ENCODE results near the gene SNED1. TPM values are rescaled to one million over a fixed set of nuclear protein-coding genes. Genes with fewer than 3 reads are reported as not detected.

Gene SNED1
- total RNA-seq, 1 experiment from 2014 or later, result 2.8 TPM

DNA sequence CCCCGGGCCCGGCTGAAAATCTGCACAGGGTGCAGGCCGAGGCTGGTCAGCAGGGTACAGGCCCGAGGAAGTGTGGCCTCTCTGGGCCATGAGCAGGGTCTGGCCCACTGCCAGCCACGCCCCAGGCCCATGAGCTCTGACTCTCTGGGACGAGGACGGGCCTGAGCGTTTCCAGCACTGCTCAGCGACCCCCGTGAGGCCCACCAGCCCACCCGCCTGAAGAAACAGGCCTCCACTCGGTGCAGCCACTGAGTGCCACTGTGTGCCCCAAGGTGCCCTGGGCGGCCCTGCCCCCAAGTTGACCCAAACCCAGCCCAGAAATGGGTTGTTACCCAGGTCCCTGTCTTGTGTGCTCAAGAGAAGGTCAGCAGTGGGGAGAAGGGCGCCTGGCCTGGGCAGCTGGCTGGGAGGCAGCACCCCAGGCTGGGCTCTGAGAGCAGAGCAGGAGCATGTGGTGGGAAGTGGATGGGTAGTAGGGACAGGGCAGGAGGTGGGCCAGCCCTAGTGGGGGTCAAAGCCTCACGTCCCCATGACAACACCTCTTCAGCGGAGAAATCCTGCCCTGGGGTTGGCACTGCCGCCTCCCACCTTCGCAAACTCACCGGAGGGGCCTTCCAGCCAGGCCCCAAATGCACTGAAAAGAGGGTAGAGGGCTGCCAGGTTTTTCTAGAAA is 2.1 kb upstream of the SNED1 start:
- H4K20me1 ChIP-seq (ENCODE audit: insufficient read depth), result no peaks in the 10 kb centered on the region
- peaks cover 19% of the 10 kb centered on the region for H3K27me3 ChIP-seq (ENCODE audit: insufficient read depth, low read depth)
- no peak overlapping the region for H3K4me3 ChIP-seq
- peaks cover 5% of the 10 kb centered on the region; the same call in 1 of the 2 replicates for H3F3A ChIP-seq (ENCODE audit: insufficient read depth, low read depth)
- no peak overlapping the region for H2AFZ ChIP-seq
- no peaks in the 10 kb centered on the region for H3K9me3 ChIP-seq (ENCODE audit: insufficient read depth, low read depth)
- H3K4me2 ChIP-seq, result no peak overlapping the region
- no TSS peak for BruUV-seq (replicated peaks)
- H3K9me2 ChIP-seq (ENCODE audit: insufficient read depth), result no peaks in the 10 kb centered on the region
- H3K27ac ChIP-seq, result no peak overlapping the region
- DNase-seq, result no peak
- TF ChIP-seq, protein P1, sequence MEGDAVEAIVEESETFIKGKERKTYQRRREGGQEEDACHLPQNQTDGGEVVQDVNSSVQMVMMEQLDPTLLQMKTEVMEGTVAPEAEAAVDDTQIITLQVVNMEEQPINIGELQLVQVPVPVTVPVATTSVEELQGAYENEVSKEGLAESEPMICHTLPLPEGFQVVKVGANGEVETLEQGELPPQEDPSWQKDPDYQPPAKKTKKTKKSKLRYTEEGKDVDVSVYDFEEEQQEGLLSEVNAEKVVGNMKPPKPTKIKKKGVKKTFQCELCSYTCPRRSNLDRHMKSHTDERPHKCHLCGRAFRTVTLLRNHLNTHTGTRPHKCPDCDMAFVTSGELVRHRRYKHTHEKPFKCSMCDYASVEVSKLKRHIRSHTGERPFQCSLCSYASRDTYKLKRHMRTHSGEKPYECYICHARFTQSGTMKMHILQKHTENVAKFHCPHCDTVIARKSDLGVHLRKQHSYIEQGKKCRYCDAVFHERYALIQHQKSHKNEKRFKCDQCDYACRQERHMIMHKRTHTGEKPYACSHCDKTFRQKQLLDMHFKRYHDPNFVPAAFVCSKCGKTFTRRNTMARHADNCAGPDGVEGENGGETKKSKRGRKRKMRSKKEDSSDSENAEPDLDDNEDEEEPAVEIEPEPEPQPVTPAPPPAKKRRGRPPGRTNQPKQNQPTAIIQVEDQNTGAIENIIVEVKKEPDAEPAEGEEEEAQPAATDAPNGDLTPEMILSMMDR (conservative IDR thresholded peaks at IDR 0.05), result no peak
- ChIA-PET POLR2A (ENCODE audit: unreplicated experiment) (no interaction called here), CTCF (interaction anchor here (0.7 kb wide), 1 partner anchor 17 kb away, joined by 3 read pairs; no protein-coding TSS in a partner anchor)
- H3K36me3 ChIP-seq (ENCODE audit: low read depth), result no peaks in the 10 kb centered on the region
- intact Hi-C loops (cut with micrococcal nuclease; ENCODE audit: unreplicated experiment), result loop anchor here (5.0 kb wide), 1 partner anchor 66 kb away; no protein-coding TSS in a partner anchor
- peaks cover 15% of the 10 kb centered on the region for H3K4me1 ChIP-seq (replicated peaks; ENCODE audit: insufficient read depth)
- H3K79me2 ChIP-seq (ENCODE audit: low read depth), result no peaks in the 10 kb centered on the region

DNA sequence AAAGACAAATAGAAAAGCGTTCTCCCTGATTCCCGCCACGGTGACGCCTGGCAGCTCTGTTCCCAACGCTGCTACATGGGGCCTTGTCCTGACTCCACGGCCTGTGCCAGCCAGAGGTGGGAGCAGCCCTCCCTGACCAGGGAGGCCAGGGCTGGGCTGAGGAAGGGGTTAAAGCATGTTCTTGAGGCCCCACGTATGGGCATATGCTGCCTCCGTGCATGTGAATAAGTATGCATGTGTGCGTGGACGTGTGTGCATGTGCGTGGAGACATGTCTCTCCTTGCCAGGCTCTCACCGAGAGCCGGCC is 1.6 kb upstream of the SNED1 start:
- Histone ChIP-seq H3K79me2 (ENCODE audit: low read depth) (no peaks in the 10 kb centered on the region), H3K9me2 (ENCODE audit: insufficient read depth) (no peaks in the 10 kb centered on the region), H3K36me3 (ENCODE audit: low read depth) (no peaks in the 10 kb centered on the region), H2AFZ (no peak overlapping the region), H4K20me1 (ENCODE audit: insufficient read depth) (no peaks in the 10 kb centered on the region), H3K4me1 (replicated peaks; ENCODE audit: insufficient read depth) (peaks cover 11% of the 10 kb centered on the region), H3K9me3 (ENCODE audit: insufficient read depth, low read depth) (no peaks in the 10 kb centered on the region), H3K27me3 (ENCODE audit: insufficient read depth, low read depth) (peaks cover 19% of the 10 kb centered on the region), H3K4me2 (no peak overlapping the region), H3K4me3 (no peak overlapping the region), H3K27ac (no peak overlapping the region), H3F3A (ENCODE audit: insufficient read depth, low read depth) (peaks cover 5% of the 10 kb centered on the region; the same call in 1 of the 2 replicates)
- TF ChIP-seq EZH2 (IDR thresholded peaks at IDR 0.05; ENCODE audit: low read depth), result no peak
- TF ChIP-seq, protein P1 (conservative IDR thresholded peaks at IDR 0.05), result no peak
- CTCF ChIA-PET, result no interaction called here
- POLR2A ChIA-PET (ENCODE audit: unreplicated experiment), result no interaction called here
- intact Hi-C loops (cut with micrococcal nuclease; ENCODE audit: unreplicated experiment), result loop anchor here (5.0 kb wide), 1 partner anchor 66 kb away; no protein-coding TSS in a partner anchor
- DNase-seq, result no peak
- no TSS peak for BruUV-seq (replicated peaks)

DNA sequence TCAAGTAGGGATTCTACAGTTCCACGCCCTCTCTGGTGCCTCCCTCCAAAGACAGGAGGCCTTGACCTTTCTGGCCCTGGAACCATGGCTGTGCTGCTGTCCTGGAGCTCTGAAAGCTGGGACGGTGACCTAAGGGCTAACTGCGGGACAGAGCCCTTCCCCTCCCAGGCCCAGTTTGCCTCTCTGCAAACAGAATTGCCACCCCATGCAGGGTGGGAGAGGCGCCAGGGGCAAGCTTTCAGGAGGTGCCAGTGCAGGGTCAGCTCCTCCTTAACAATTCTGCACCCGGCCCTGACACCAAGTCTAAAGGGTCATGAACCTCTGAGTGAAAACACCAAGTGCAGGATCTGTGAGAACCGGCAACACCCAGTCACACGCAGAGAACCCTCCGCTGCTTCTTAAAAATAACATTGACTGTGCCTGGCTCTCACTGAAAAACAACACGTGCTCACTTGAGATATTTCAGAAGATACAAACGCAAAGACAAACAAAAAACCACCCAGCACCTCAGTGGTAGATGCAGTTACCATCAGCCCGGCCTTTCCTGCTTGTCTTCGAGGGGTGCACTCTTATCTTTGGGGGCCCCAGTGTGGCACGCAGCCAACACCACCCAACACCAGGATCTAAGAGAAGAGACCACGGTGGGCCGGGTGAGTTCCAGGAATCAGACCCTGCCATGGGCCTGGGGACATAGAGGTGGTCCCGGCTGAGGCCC is 1.1 kb upstream of the SNED1 start:
- POLR2A ChIA-PET (ENCODE audit: unreplicated experiment), result no interaction called here
- BruUV-seq (replicated peaks), result no TSS peak
- peak overlapping the region; percentile 79; the same call in 1 of the 2 replicates for H3K4me2 ChIP-seq
- peaks cover 19% of the 10 kb centered on the region for H3K27me3 ChIP-seq (ENCODE audit: insufficient read depth, low read depth)
- H3K27ac ChIP-seq, result no peak overlapping the region
- DNase-seq, result no peak
- H3K9me2 ChIP-seq (ENCODE audit: insufficient read depth), result no peaks in the 10 kb centered on the region
- H2AFZ ChIP-seq, result no peak overlapping the region
- peaks cover 7% of the 10 kb centered on the region for H3K4me1 ChIP-seq (replicated peaks; ENCODE audit: insufficient read depth)
- intact Hi-C loops (cut with micrococcal nuclease; ENCODE audit: unreplicated experiment), result loop anchor here (5.0 kb wide), 1 partner anchor 65 kb away; no protein-coding TSS in a partner anchor
- H3K79me2 ChIP-seq (ENCODE audit: low read depth), result no peaks in the 10 kb centered on the region
- H3F3A ChIP-seq (ENCODE audit: insufficient read depth, low read depth), result peaks cover 1% of the 10 kb centered on the region; the same call in 1 of the 2 replicates
- H4K20me1 ChIP-seq (ENCODE audit: insufficient read depth), result no peaks in the 10 kb centered on the region
- no peaks in the 10 kb centered on the region for H3K36me3 ChIP-seq (ENCODE audit: low read depth)
- no peak for TF ChIP-seq EZH2 (IDR thresholded peaks at IDR 0.05; ENCODE audit: low read depth)
- TF ChIP-seq, protein P1 (conservative IDR thresholded peaks at IDR 0.05), result no peak
- H3K9me3 ChIP-seq (ENCODE audit: insufficient read depth, low read depth), result no peaks in the 10 kb centered on the region
- H3K4me3 ChIP-seq, result no peak overlapping the region
- CTCF ChIA-PET, result no interaction called here

All from PC-9 (cell line).